RWPE1 (cell line): ENCODE measurements around the gene ADGRL1.

Experiments
- CTCF ChIA-PET: fragments of 350-600 bp; sonication (Branson Sonifier 250); formaldehyde crosslinking; extraction: SDS; loops from one replicate; lab custom pipeline; 2021; lab: Yijun Ruan, JAX
- POLR2A ChIA-PET: fragments of 400-600 bp; formaldehyde crosslinking; extraction: SDS; loops from one replicate; lab custom pipeline; 2020; ENCODE audit warnings: antibody characterized with exemption; ENCODE audit not compliant: low non-redundant PET; lab: Yijun Ruan, JAX
- DNase-seq: peaks from one replicate; pipeline ENCODE4 v3.0.0; 2012; ENCODE audit warnings: low spot score
- H3K27ac ChIP-seq: fragments of 450-650 bp; 2 replicates; pipeline ENCODE4 v1.5.1; 2017
- TF ChIP-seq, protein P1 (sequence below): fragments of 450-650 bp; conservative IDR thresholded peaks from 2 replicates; pipeline ENCODE4 v1.5.1; 2017; ENCODE audit warnings: low read depth, mild to moderate bottlenecking

Gene ADGRL1

DNA sequence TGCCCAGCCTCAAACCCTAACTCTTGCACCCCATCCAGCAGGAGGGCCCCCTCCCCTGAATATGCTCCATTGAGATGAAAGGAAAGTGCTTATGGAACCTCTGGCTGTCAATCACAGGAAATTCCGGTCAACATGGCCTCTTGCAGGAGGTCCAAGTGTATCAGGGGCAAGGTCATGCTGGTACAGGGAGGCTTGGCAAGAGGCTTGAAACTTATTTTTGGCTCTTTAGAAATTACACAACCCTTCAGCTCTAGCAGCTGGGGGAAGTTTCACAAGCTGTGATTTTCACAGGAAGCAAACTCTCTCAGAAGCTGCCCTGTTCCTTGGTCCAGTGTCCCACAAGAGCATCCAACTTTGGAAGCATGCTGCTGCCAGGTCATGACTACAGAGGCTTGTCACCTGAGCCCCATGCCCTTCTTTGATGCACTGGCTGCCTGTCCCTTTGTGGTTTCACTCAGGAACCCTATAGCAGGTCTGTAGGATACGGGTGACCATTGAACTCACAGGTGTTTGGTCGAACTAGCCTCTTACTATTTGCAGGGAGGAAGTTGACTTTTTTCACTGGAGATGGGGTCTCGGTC lies 78.0 kb downstream of the ADGRL1 start:
- H3K27ac ChIP-seq, result peak overlapping the region; percentile 35
- ChIA-PET CTCF (interaction anchor here (0.6 to 0.8 kb wide), 3 partner anchors 9 to 441 kb away, joined by 3 to 7 read pairs (median 4); partner anchors contain the start of gene MISP3), POLR2A (no interaction called here)
- DNase-seq, result no peak
- TF ChIP-seq, protein P1, sequence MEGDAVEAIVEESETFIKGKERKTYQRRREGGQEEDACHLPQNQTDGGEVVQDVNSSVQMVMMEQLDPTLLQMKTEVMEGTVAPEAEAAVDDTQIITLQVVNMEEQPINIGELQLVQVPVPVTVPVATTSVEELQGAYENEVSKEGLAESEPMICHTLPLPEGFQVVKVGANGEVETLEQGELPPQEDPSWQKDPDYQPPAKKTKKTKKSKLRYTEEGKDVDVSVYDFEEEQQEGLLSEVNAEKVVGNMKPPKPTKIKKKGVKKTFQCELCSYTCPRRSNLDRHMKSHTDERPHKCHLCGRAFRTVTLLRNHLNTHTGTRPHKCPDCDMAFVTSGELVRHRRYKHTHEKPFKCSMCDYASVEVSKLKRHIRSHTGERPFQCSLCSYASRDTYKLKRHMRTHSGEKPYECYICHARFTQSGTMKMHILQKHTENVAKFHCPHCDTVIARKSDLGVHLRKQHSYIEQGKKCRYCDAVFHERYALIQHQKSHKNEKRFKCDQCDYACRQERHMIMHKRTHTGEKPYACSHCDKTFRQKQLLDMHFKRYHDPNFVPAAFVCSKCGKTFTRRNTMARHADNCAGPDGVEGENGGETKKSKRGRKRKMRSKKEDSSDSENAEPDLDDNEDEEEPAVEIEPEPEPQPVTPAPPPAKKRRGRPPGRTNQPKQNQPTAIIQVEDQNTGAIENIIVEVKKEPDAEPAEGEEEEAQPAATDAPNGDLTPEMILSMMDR, result no peak

- POLR2A ChIA-PET, result no interaction called here
- no peak for DNase-seq
- TF ChIP-seq, protein P1, result no peak
- CTCF ChIA-PET, result interaction anchor here (0.7 kb wide), 1 partner anchor 55 kb away, joined by 7 read pairs; the partner anchor contains the start of gene MISP3
- H3K27ac ChIP-seq, result no peak overlapping the region
Measured at GRCh38 chr19:14127176-14127575, 78.8 kb downstream of the ADGRL1 start.

DNA sequence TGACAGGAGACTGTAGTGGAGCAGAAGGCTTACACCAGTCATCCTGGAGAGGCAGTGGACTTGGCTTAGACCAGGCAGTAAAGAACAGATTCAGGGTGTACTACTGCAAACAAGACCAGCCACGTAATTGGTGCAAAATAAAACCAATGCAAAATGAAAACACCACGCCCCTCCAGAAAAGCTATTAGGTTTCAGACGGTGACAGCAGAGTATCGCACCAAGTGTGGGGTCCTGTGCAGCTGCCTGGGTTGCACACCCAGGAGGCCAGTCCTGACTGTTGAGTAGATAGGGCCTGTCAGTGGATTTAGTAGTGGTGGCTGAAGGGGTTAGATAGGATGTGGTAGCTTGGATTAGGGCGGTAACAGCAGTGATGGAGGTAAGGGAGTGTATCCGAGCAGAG lies 83.0 kb downstream of the ADGRL1 start:
- CTCF ChIA-PET, result no interaction called here
- TF ChIP-seq, protein P1, result no peak
- DNase-seq, result no peak
- peak overlapping the region; percentile 98 for H3K27ac ChIP-seq
- POLR2A ChIA-PET, result interaction anchor here (0.5 kb wide), 1 partner anchor 33 kb away, joined by 3 read pairs; no protein-coding TSS in a partner anchor

GRCh38 chr19:14120497-14120780 lies 85.5 kb downstream of the ADGRL1 start:
- DNase-seq, result no peak
- POLR2A ChIA-PET, result no interaction called here
- CTCF ChIA-PET, result no interaction called here
- TF ChIP-seq, protein P1, result no peak
- peak overlapping the region; percentile 98 for H3K27ac ChIP-seq

DNA sequence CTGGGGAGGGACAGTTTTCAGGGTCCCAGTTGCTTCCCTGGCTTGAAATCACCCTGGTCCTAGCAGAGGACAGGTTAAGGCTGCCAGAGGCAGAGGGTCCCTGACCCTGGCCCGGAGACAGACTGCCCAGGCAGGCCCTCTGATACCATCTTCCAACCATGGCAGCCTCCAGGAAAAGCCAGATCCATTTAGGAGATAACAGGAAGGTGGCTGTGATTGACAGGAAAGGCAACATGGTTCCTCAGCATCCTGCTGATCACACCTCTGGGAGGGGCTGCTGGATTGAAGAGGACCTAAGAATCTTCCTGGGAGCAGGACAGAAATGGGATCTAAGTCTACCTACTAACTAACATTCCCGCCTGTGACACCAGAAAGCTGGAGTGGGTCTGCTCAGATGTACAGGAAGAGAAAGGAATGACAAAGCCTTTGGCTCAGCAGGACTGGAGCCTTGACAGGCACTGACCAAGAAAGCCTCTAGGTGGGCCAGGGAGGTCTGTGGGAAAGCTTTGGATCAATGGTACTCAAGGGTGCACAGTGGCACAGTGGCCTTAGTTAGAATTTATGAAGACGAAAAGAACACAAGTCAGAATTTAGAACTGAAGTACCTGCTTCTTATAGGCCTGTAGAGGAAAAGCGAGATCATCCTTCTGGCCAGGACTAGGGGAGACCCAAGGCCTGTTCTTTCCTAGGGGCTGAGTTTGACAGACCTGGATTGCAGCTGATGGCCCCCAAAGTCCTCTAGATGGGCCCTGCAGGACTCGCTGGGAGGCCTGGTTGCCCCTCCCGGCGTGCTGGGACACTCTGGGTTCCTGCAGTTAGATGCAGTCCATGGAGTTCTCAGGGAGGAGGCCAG lies 86.1 kb downstream of the ADGRL1 start:
- CTCF ChIA-PET, result no interaction called here
- POLR2A ChIA-PET, result no interaction called here
- TF ChIP-seq, protein P1, result no peak
- H3K27ac ChIP-seq, result peak overlapping the region; percentile 98
- no peak for DNase-seq

GRCh38 chr19:14119146-14119545 lies 86.8 kb downstream of the ADGRL1 start:
- TF ChIP-seq, protein P1, result no peak
- DNase-seq, result no peak
- ChIA-PET CTCF (interaction anchor here (0.7 kb wide), 1 partner anchor 45 kb away, joined by 3 read pairs; no protein-coding TSS in a partner anchor), POLR2A (no interaction called here)
- peak overlapping the region; percentile 98 for H3K27ac ChIP-seq
